Myocyte (in vitro differentiated cells): ENCODE data around the gene PLCXD3. TPM values are rescaled to one million over a fixed set of nuclear protein-coding genes. Genes with fewer than 3 reads are reported as not detected.

ENCODE experiments used
- DNase-seq: peaks from one replicate; pipeline ENCODE4 v3.0.0-alpha.2; 2012; ENCODE audit warnings: low read depth
- polyA plus RNA-seq: library from polyadenylated mRNA; unstranded; fragments of >200 nt; gene quantifications from one replicate; pipeline ENCODE4 v1.2.1, GENCODE V29; 2012; ENCODE audit warnings: missing spikeins
- total RNA-seq: library from RNA; depleted of rRNA; stranded (reverse); fragments of >200 nt; gene quantifications from 2 replicates; pipeline ENCODE4 v1.2.3, GENCODE V29; 2014

PLCXD3 gene
- not detected in 2 replicates for total RNA-seq
- not detected for polyA plus RNA-seq

- DNase-seq, result peak; percentile 3
These were observed at the start of gene PLCXD3 for GRCh38 chr5:41510176-41510831. Gene PLCXD3 (minus strand): TSS chr5:41510601. CDS start chr5:41510526, 75 bp downstream.

GRCh38 chr5:41559184-41559583, 48.8 kb upstream of the PLCXD3 start:
- no peak for DNase-seq

- no peak for DNase-seq
These were observed 47.9 kb upstream of the PLCXD3 start for GRCh38 chr5:41558295-41558694.

- DNase-seq, result no peak
These were observed 37.6 kb upstream of the PLCXD3 start for GRCh38 chr5:41547991-41548390.

GRCh38 chr5:41542183-41542582, 31.8 kb upstream of the PLCXD3 start:
- DNase-seq, result no peak

GRCh38 chr5:41539454-41539853, 29.1 kb upstream of the PLCXD3 start:
- no peak for DNase-seq

- no peak for DNase-seq
These were observed 27.2 kb upstream of the PLCXD3 start for GRCh38 chr5:41537581-41537980.

GRCh38 chr5:41532485-41532884, 22.1 kb upstream of the PLCXD3 start:
- no peak for DNase-seq

- DNase-seq, result peak; percentile 94
These were observed 16.9 kb upstream of the PLCXD3 start for GRCh38 chr5:41527201-41527779.

- no peak for DNase-seq
These were observed 16.3 kb upstream of the PLCXD3 start for GRCh38 chr5:41526699-41527098.

- DNase-seq, result peak; percentile 4
These were observed 13.8 kb upstream of the PLCXD3 start for GRCh38 chr5:41524174-41524573.

GRCh38 chr5:41522193-41522786, 11.9 kb upstream of the PLCXD3 start:
- DNase-seq, result no peak

GRCh38 chr5:41519801-41520200, 9.4 kb upstream of the PLCXD3 start:
- DNase-seq, result no peak

GRCh38 chr5:41517909-41518308, 7.5 kb upstream of the PLCXD3 start:
- peak; percentile 31 for DNase-seq

- DNase-seq, result no peak
These were observed 840 bp upstream of the PLCXD3 start for GRCh38 chr5:41511241-41511640.

GRCh38 chr5:41509399-41510175, 814 bp downstream of the PLCXD3 start:
- DNase-seq, result no peak

- DNase-seq, result no peak
These were observed 1.6 kb downstream of the PLCXD3 start for GRCh38 chr5:41508696-41509398.

- DNase-seq, result no peak
These were observed 2.2 kb downstream of the PLCXD3 start for GRCh38 chr5:41508186-41508585.

- no peak for DNase-seq
These were observed 2.9 kb downstream of the PLCXD3 start for GRCh38 chr5:41507501-41507900.

- no peak for DNase-seq
These were observed 6.5 kb downstream of the PLCXD3 start for GRCh38 chr5:41503860-41504259.

GRCh38 chr5:41503310-41503709, 7.1 kb downstream of the PLCXD3 start:
- no peak for DNase-seq
